CMK (cell line): ENCODE results near the gene BCL2L12.
"Not testable (repeated sequence)": the region's sequence is repeated elsewhere in the genome, so short reads cannot be mapped to it uniquely, and the experiment has no call there.

ENCODE experiments used
- DNase-seq: peaks from one replicate; pipeline ENCODE4 v3.0.0-alpha.2; 2010; ENCODE audit warnings: low read depth

Gene BCL2L12

GRCh38 chr19:49713236-49713845 lies 47.6 kb downstream of the BCL2L12 start:
- DNase-seq = no peak

- DNase-seq = no peak
These were observed 50.4 kb downstream of the BCL2L12 start for GRCh38 chr19:49716154-49716553.

GRCh38 chr19:49718511-49718910 lies 52.8 kb downstream of the BCL2L12 start:
- DNase-seq = no peak

- no peak for DNase-seq
These were observed 53.3 kb downstream of the BCL2L12 start for GRCh38 chr19:49718991-49719390.

GRCh38 chr19:49719420-49719819 lies 53.7 kb downstream of the BCL2L12 start:
- DNase-seq = not testable (repeated sequence)
